Measurements from ENCODE around the gene GPNMB.

Gene GPNMB

GRCh38 chr7:23228412-23228811 lies 18.2 kb upstream of the GPNMB start:
- Histone ChIP-seq H2AFZ (ENCODE audit: low read length, unreplicated experiment) (no peak overlapping the region), H3K27me3 (ENCODE audit: insufficient read depth, low read length) (no peaks in the 10 kb centered on the region), H3K36me3 (ENCODE audit: insufficient read depth, low read length) (no peaks in the 10 kb centered on the region), H3K4me1 (ENCODE audit: control insufficient read depth, insufficient read depth, low read length, unreplicated experiment) (no peaks in the 10 kb centered on the region), H3K27ac (ENCODE audit: low read depth, low read length) (no peak overlapping the region), H3K79me2 (ENCODE audit: control insufficient read depth, insufficient read depth, low read length, unreplicated experiment) (no peaks in the 10 kb centered on the region), H3K4me3 (ENCODE audit: low read depth, low read length) (no peak overlapping the region)

GRCh38 chr7:23230641-23231101 lies 15.9 kb upstream of the GPNMB start:
- H2AFZ ChIP-seq (ENCODE audit: low read length, unreplicated experiment), result no peak overlapping the region
- no peaks in the 10 kb centered on the region for H3K27me3 ChIP-seq (ENCODE audit: insufficient read depth, low read length)
- H3K36me3 ChIP-seq (ENCODE audit: insufficient read depth, low read length), result no peaks in the 10 kb centered on the region
- H3K4me1 ChIP-seq (ENCODE audit: control insufficient read depth, insufficient read depth, low read length, unreplicated experiment), result peaks cover 9% of the 10 kb centered on the region
- H3K79me2 ChIP-seq (ENCODE audit: control insufficient read depth, insufficient read depth, low read length, unreplicated experiment), result no peaks in the 10 kb centered on the region
- H3K4me3 ChIP-seq (ENCODE audit: low read depth, low read length), result no peak overlapping the region
- no peak overlapping the region for H3K27ac ChIP-seq (ENCODE audit: low read depth, low read length)

- Histone ChIP-seq H2AFZ (ENCODE audit: low read length, unreplicated experiment) (no peak overlapping the region), H3K4me1 (ENCODE audit: control insufficient read depth, insufficient read depth, low read length, unreplicated experiment) (peaks cover 9% of the 10 kb centered on the region)
Observed at GRCh38 chr7:23232966-23233365, 13.6 kb upstream of the GPNMB start.

DNA sequence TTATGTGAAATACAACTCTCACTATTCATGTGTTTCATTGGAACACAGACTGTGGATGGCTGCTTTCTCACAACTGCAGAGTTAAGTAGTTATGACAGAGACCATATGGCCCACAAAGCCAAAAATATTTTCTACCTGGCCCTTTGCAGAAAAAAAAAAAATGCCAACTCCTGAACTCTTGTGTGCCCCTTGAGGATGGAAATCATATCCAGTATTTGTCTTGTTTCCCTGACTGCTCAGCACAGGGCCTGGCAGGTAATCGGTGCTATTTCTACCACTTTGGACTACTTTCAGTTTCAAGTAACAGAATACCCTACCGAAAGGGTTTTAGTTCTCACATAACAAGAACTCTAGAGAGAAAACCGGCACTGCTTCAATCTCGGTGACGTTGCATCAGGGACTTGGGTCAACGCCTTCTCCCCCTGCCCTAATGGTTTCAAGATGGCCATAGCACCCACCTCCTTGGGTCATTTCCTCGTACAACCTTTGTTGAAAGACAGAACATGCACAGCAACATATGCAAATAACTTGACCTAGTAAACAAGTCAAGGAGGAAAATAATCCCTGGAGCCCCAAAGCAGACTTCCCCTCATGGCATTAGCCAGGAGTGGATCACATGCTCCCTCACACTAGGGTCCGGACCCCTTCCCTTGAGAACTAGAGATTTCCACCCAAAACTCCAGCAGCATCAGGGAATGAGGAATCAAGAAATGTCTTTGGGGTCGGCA lies 11.8 kb upstream of the GPNMB start:
- Histone ChIP-seq H3K4me1 (ENCODE audit: control insufficient read depth, insufficient read depth, low read length, unreplicated experiment) (peaks cover 9% of the 10 kb centered on the region), H3K27me3 (ENCODE audit: insufficient read depth, low read length) (no peaks in the 10 kb centered on the region), H3K4me3 (ENCODE audit: low read depth, low read length) (peak overlapping the region; percentile 54), H3K36me3 (ENCODE audit: insufficient read depth, low read length) (no peaks in the 10 kb centered on the region), H3K27ac (ENCODE audit: low read depth, low read length) (no peak overlapping the region), H2AFZ (ENCODE audit: low read length, unreplicated experiment) (peak overlapping the region; percentile 61), H3K79me2 (ENCODE audit: control insufficient read depth, insufficient read depth, low read length, unreplicated experiment) (no peaks in the 10 kb centered on the region)

More at GRCh38 chr7:23232966-23233365, 13.6 kb upstream of the GPNMB start:
- Histone ChIP-seq H3K27me3 (ENCODE audit: insufficient read depth, low read length) (no peaks in the 10 kb centered on the region), H3K4me3 (ENCODE audit: low read depth, low read length) (no peak overlapping the region), H3K36me3 (ENCODE audit: insufficient read depth, low read length) (no peaks in the 10 kb centered on the region), H3K27ac (ENCODE audit: low read depth, low read length) (no peak overlapping the region), H3K79me2 (ENCODE audit: control insufficient read depth, insufficient read depth, low read length, unreplicated experiment) (no peaks in the 10 kb centered on the region)

GRCh38 chr7:23235813-23236221 lies 10.8 kb upstream of the GPNMB start:
- no peaks in the 10 kb centered on the region for H3K27me3 ChIP-seq (ENCODE audit: insufficient read depth, low read length)
- H3K4me3 ChIP-seq (ENCODE audit: low read depth, low read length), result no peak overlapping the region
- no peaks in the 10 kb centered on the region for H3K36me3 ChIP-seq (ENCODE audit: insufficient read depth, low read length)
- no peak overlapping the region for H3K27ac ChIP-seq (ENCODE audit: low read depth, low read length)
- H3K79me2 ChIP-seq (ENCODE audit: control insufficient read depth, insufficient read depth, low read length, unreplicated experiment), result no peaks in the 10 kb centered on the region
- H3K4me1 ChIP-seq (ENCODE audit: control insufficient read depth, insufficient read depth, low read length, unreplicated experiment), result peaks cover 9% of the 10 kb centered on the region
- no peak overlapping the region for H2AFZ ChIP-seq (ENCODE audit: low read length, unreplicated experiment)

GRCh38 chr7:23237000-23237399 lies 9.6 kb upstream of the GPNMB start:
- Histone ChIP-seq H3K27me3 (ENCODE audit: insufficient read depth, low read length) (no peaks in the 10 kb centered on the region), H3K4me1 (ENCODE audit: control insufficient read depth, insufficient read depth, low read length, unreplicated experiment) (peaks cover 9% of the 10 kb centered on the region), H2AFZ (ENCODE audit: low read length, unreplicated experiment) (no peak overlapping the region), H3K27ac (ENCODE audit: low read depth, low read length) (no peak overlapping the region), H3K4me3 (ENCODE audit: low read depth, low read length) (no peak overlapping the region), H3K36me3 (ENCODE audit: insufficient read depth, low read length) (no peaks in the 10 kb centered on the region), H3K79me2 (ENCODE audit: control insufficient read depth, insufficient read depth, low read length, unreplicated experiment) (no peaks in the 10 kb centered on the region)

- H3K27ac ChIP-seq (ENCODE audit: low read depth, low read length), result no peak overlapping the region
- H3K36me3 ChIP-seq (ENCODE audit: insufficient read depth, low read length), result no peaks in the 10 kb centered on the region
- peaks cover 13% of the 10 kb centered on the region for H3K4me1 ChIP-seq (ENCODE audit: control insufficient read depth, insufficient read depth, low read length, unreplicated experiment)
- no peak overlapping the region for H2AFZ ChIP-seq (ENCODE audit: low read length, unreplicated experiment)
- no peaks in the 10 kb centered on the region for H3K79me2 ChIP-seq (ENCODE audit: control insufficient read depth, insufficient read depth, low read length, unreplicated experiment)
- H3K4me3 ChIP-seq (ENCODE audit: low read depth, low read length), result no peak overlapping the region
- H3K27me3 ChIP-seq (ENCODE audit: insufficient read depth, low read length), result no peaks in the 10 kb centered on the region
Observed at GRCh38 chr7:23238983-23239652, 7.5 kb upstream of the GPNMB start.

- H3K36me3 ChIP-seq (ENCODE audit: insufficient read depth, low read length), result no peaks in the 10 kb centered on the region
- no peak overlapping the region for H2AFZ ChIP-seq (ENCODE audit: low read length, unreplicated experiment)
- H3K27ac ChIP-seq (ENCODE audit: low read depth, low read length), result no peak overlapping the region
- no peaks in the 10 kb centered on the region for H3K79me2 ChIP-seq (ENCODE audit: control insufficient read depth, insufficient read depth, low read length, unreplicated experiment)
- H3K4me1 ChIP-seq (ENCODE audit: control insufficient read depth, insufficient read depth, low read length, unreplicated experiment), result peaks cover 13% of the 10 kb centered on the region
- H3K27me3 ChIP-seq (ENCODE audit: insufficient read depth, low read length), result no peaks in the 10 kb centered on the region
- no peak overlapping the region for H3K4me3 ChIP-seq (ENCODE audit: low read depth, low read length)
Observed at GRCh38 chr7:23239698-23240097, 6.9 kb upstream of the GPNMB start.

DNA sequence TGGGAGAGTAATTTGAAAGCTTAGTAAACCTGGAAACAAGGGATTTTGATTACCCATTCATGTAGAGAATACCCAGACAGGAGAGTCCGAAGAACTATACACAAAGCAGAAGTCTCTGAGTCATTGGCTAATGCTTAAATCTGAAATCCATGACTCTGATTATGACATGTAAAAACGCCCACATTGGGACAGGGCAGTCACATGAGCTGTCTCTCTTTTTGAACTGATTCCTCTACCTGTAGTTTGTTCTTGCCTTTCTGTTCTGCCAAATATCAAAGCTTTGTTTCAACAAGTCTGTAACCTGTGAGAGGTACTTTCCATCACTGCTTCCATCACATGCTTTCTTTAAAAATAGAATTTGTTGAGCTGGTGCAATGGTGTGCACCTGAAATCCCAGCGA lies 4.3 kb upstream of the GPNMB start:
- Histone ChIP-seq H3K36me3 (ENCODE audit: insufficient read depth, low read length) (no peaks in the 10 kb centered on the region), H3K79me2 (ENCODE audit: control insufficient read depth, insufficient read depth, low read length, unreplicated experiment) (peaks cover 2% of the 10 kb centered on the region), H3K4me1 (ENCODE audit: control insufficient read depth, insufficient read depth, low read length, unreplicated experiment) (peaks cover 4% of the 10 kb centered on the region), H3K4me3 (ENCODE audit: low read depth, low read length) (no peak overlapping the region), H3K27me3 (ENCODE audit: insufficient read depth, low read length) (no peaks in the 10 kb centered on the region), H3K27ac (ENCODE audit: low read depth, low read length) (no peak overlapping the region), H2AFZ (ENCODE audit: low read length, unreplicated experiment) (no peak overlapping the region)

DNA sequence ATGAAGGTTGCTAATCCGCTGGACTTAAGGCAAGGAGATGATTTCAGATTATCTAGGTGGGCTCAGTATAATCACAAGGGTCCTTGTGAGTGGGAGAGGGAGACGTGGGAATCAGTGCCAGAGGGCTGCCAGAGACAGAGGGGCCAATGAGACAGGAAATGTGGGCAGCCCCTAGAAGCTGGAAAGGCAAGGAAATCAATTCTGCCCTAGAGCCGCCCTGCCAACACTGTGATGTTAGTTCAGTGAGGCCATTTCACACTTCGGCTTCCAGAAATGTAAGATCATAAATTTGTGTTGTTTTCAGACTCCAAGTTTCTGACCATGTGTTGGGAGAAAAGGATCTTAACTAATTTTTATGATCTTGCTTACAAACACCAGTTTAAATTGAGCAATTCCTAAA lies 3.6 kb upstream of the GPNMB start:
- Histone ChIP-seq H3K36me3 (ENCODE audit: insufficient read depth, low read length) (no peaks in the 10 kb centered on the region), H3K4me3 (ENCODE audit: low read depth, low read length) (no peak overlapping the region), H3K27me3 (ENCODE audit: insufficient read depth, low read length) (no peaks in the 10 kb centered on the region), H3K79me2 (ENCODE audit: control insufficient read depth, insufficient read depth, low read length, unreplicated experiment) (peaks cover 5% of the 10 kb centered on the region), H2AFZ (ENCODE audit: low read length, unreplicated experiment) (no peak overlapping the region), H3K27ac (ENCODE audit: low read depth, low read length) (no peak overlapping the region), H3K4me1 (ENCODE audit: control insufficient read depth, insufficient read depth, low read length, unreplicated experiment) (peaks cover 4% of the 10 kb centered on the region)

GRCh38 chr7:23247046-23247602 lies 549 bp downstream of the GPNMB start:
- H3K4me3 ChIP-seq (ENCODE audit: low read depth, low read length), result peak overlapping the region; percentile 86
- peak overlapping the region; percentile 98 for H2AFZ ChIP-seq (ENCODE audit: low read length, unreplicated experiment)
- peak overlapping the region; percentile 68 for H3K27ac ChIP-seq (ENCODE audit: low read depth, low read length)
- no peaks in the 10 kb centered on the region for H3K27me3 ChIP-seq (ENCODE audit: insufficient read depth, low read length)
- H3K79me2 ChIP-seq (ENCODE audit: control insufficient read depth, insufficient read depth, low read length, unreplicated experiment), result peaks cover 22% of the 10 kb centered on the region
- peaks cover 29% of the 10 kb centered on the region for H3K36me3 ChIP-seq (ENCODE audit: insufficient read depth, low read length)
- peaks cover 9% of the 10 kb centered on the region for H3K4me1 ChIP-seq (ENCODE audit: control insufficient read depth, insufficient read depth, low read length, unreplicated experiment)

All from ACC112 (cell line).